Measurements from ENCODE around the gene PKN1. TPM values are rescaled to one million over a fixed set of nuclear protein-coding genes. Genes with fewer than 3 reads are reported as not detected.

Gene PKN1
- total and polyA plus RNA-seq, 9 of the 15 experiments (the other 6 are each of a cell fraction or from before 2014, with no cell fraction given): 0.30 to 228 (median 77.5) TPM

- TF ChIP-seq ZBTB33 (CRISPR knock-in tag; IDR thresholded peaks at IDR 0.05) (peak; percentile 77), POLR2H (tag; IDR thresholded peaks at IDR 0.05; ENCODE audit: low read depth) (peak; percentile 82), ZNF165 (CRISPR knock-in tag; IDR thresholded peaks at IDR 0.05; ENCODE audit: borderline replicate concordance) (no peak), ZNF766 (CRISPR knock-in tag; conservative IDR thresholded peaks at IDR 0.05) (no peak), CREM (IDR thresholded peaks at IDR 0.05; ENCODE audit: low read depth) (peak; percentile 90), MNT (conservative IDR thresholded peaks at IDR 0.05) (peak in 1 of 2 experiments; percentile 35; a peak in 1 of 4 replicates), POLR3G (IDR thresholded peaks at IDR 0.05; ENCODE audit: extremely low read depth, insufficient read length, insufficient replicate concordance) (no peak), POLR2B (IDR thresholded peaks at IDR 0.05; ENCODE audit: low read depth, partially characterized antibody) (peak; percentile 45), NR2C2 (CRISPR knock-in tag; IDR thresholded peaks at IDR 0.05) (no peak), NR2C2 (tag; IDR thresholded peaks at IDR 0.05) (0 out of 2 replicates have a peak, but pooled peaks have one; percentile 48), STAG1 (CRISPR knock-in tag; IDR thresholded peaks at IDR 0.05; ENCODE audit: borderline replicate concordance) (peak; percentile 78), MAFF (IDR thresholded peaks at IDR 0.05; ENCODE audit: low read length) (no peak), ZNF174 (CRISPR knock-in tag; IDR thresholded peaks at IDR 0.05) (no peak), TEAD1 (CRISPR knock-in tag; IDR thresholded peaks at IDR 0.05) (no peak), HMGN3 (IDR thresholded peaks at IDR 0.05; ENCODE audit: borderline replicate concordance, extremely low read depth, insufficient read length, low read depth, low read length) (no peak), GTF2E2 (tag; IDR thresholded peaks at IDR 0.05) (no peak), PHF8 (IDR thresholded peaks at IDR 0.05; ENCODE audit: borderline replicate concordance, low read length) (no peak), TAF1 (IDR thresholded peaks at IDR 0.05; ENCODE audit: control insufficient read depth, extremely low read depth, insufficient read depth, low read length, severe bottlenecking) (no peak), ZBTB11 (CRISPR knock-in tag; IDR thresholded peaks at IDR 0.05) (no peak)
These were observed 27.1 kb upstream of the PKN1 start (continued) for GRCh38 chr19:14405758-14406644.
